K562 (cell line): ENCODE results near the gene DESI1. TPM values are rescaled to one million over a fixed set of nuclear protein-coding genes. Genes with fewer than 3 reads are reported as not detected.
A peak's percentile ranks its signal among the peaks of the same experiment; 100 is the strongest.

Experiments used
- ATF1 ChIP-seq, 2 experiments: fragments of 450-650 bp in 1 of 2; IDR thresholded peaks; 2 replicates each; pipeline ENCODE4 v1.6.1; 2016; ENCODE audit warnings: missing compliant biosample characterization in 1 of 2, missing genetic modification characterization in 1 of 2
- BRD9 ChIP-seq: fragments of 450-650 bp; IDR thresholded peaks from 2 replicates; pipeline ENCODE4 v1.6.1; 2018; ENCODE audit warnings: low read depth; ENCODE audit not compliant: partially characterized antibody
- CBFA2T3 ChIP-seq: fragments of 450-650 bp; IDR thresholded peaks from 2 replicates; pipeline ENCODE4 v1.6.1; 2017
- CREB3 ChIP-seq: fragments of 450-650 bp; conservative IDR thresholded peaks from 2 replicates; pipeline ENCODE4 v1.6.1; 2016; ENCODE audit warnings: missing genetic modification characterization, low read depth, mild to moderate bottlenecking, missing compliant biosample characterization, moderate library complexity
- CSDE1 ChIP-seq, 2 experiments: fragments of 450-650 bp; IDR thresholded peaks; 2 replicates each; pipeline ENCODE4 v1.6.1; 2016; ENCODE audit warnings: mild to moderate bottlenecking in 1 of 2
- CTBP1 ChIP-seq: fragments of 450-650 bp; IDR thresholded peaks from 2 replicates; pipeline ENCODE4 v1.6.1; 2016; ENCODE audit warnings: borderline replicate concordance
- E2F1 ChIP-seq: sonication (generic); formaldehyde crosslinking; IDR thresholded peaks from 2 replicates; pipeline ENCODE4 v1.8.1; 2023; ENCODE audit warnings: mild to moderate bottlenecking, missing genetic modification reagents, moderate library complexity
- E2F4 ChIP-seq: sonication (generic); formaldehyde crosslinking; IDR thresholded peaks from 2 replicates; pipeline ENCODE4 v1.8.0; 2022; ENCODE audit warnings: mild to moderate bottlenecking, low read depth, missing genetic modification reagents
- MAFG ChIP-seq: fragments of 450-650 bp; conservative IDR thresholded peaks from 2 replicates; pipeline ENCODE4 v1.6.1; 2016; ENCODE audit warnings: missing genetic modification characterization, missing compliant biosample characterization
- MEF2A ChIP-seq: IDR thresholded peaks from 2 replicates; pipeline ENCODE4 v1.6.1; 2011; ENCODE audit warnings: low read depth, mild to moderate bottlenecking, low read length, moderate library complexity; ENCODE audit not compliant: control insufficient read depth
- NR2F6 ChIP-seq: fragments of 450-650 bp; formaldehyde crosslinking; IDR thresholded peaks from 2 replicates; pipeline ENCODE4 v1.4.0; 2020; ENCODE audit warnings: mild to moderate bottlenecking
- PHF20 ChIP-seq: fragments of 450-650 bp; IDR thresholded peaks from 2 replicates; pipeline ENCODE4 v1.6.1; 2018; ENCODE audit not compliant: partially characterized antibody
- SIX5 ChIP-seq, 2 experiments: IDR thresholded peaks; 2 replicates each; pipeline ENCODE4 v1.6.1; 2011; ENCODE audit warnings: low read length in 2 of 2, borderline replicate concordance in 1 of 2, low read depth in 1 of 2, mild to moderate bottlenecking in 1 of 2, moderate library complexity in 1 of 2; ENCODE audit not compliant: insufficient read depth in 1 of 2
- SMAD1 ChIP-seq: fragments of 150-350 bp; IDR thresholded peaks from 2 replicates; pipeline ENCODE4 v1.6.1; 2014; ENCODE audit warnings: low read length, low read depth; ENCODE audit not compliant: partially characterized antibody
- SMAD4 ChIP-seq: fragments of 250-450 bp; sonication (Bioruptor Pico); conservative IDR thresholded peaks from 2 replicates; pipeline ENCODE4 v1.8.0; 2021; ENCODE audit warnings: inconsistent platforms, mild to moderate bottlenecking, moderate library complexity
- SREBF1 ChIP-seq: fragments of 150-350 bp; IDR thresholded peaks from 2 replicates; pipeline ENCODE4 v1.6.1; 2014; ENCODE audit warnings: antibody characterized with exemption, low read depth, low read length, borderline replicate concordance
- TFAP4 ChIP-seq: sonication (generic); formaldehyde crosslinking; IDR thresholded peaks from 2 replicates; pipeline ENCODE4 v1.8.0; 2022; ENCODE audit warnings: missing genetic modification reagents, mild to moderate bottlenecking, moderate library complexity, borderline replicate concordance
- TRIM24 ChIP-seq, 2 experiments: fragments of 450-650 bp; IDR thresholded peaks; 2 replicates each; pipeline ENCODE4 v1.6.1; 2016
- ZKSCAN3 ChIP-seq: fragments of 250-450 bp; sonication (Bioruptor Pico); IDR thresholded peaks from 2 replicates; pipeline ENCODE4 v1.4.0; 2020
- ZNF143 ChIP-seq: sonication (generic); formaldehyde crosslinking; IDR thresholded peaks from 2 replicates; pipeline ENCODE4 v1.9.0; 2022; ENCODE audit warnings: mild to moderate bottlenecking, missing genetic modification reagents
- ZNF197 ChIP-seq: fragments of 200-800 bp; sonication (Bioruptor generic); IDR thresholded peaks from 2 replicates; pipeline ENCODE4 v1.6.1; 2016; ENCODE audit warnings: low read depth, missing genetic modification characterization, missing compliant biosample characterization
- ZNF354B ChIP-seq: fragments of 250-450 bp; sonication (Bioruptor Pico); IDR thresholded peaks from 2 replicates; pipeline ENCODE4 v1.4.0; 2020
- polyA plus RNA-seq, 8 experiments: library from polyadenylated mRNA; depleted of rRNA in 4 of 8; stranded (reverse) in 5 of 8; unstranded in 3 of 8; fragments of >200 nt; fragmentation: Nextera tagmentation in 2 of 8; fragmentation: Illumina TruSeq in 1 of 8; extraction: Ambion mirVana in 2 of 8; extraction: Trizol in 1 of 8; gene quantifications; 2 replicates each; pipeline versions ENCODE4 v1.2.1 to v1.2.3, GENCODE V29; 2011 to 2014; ENCODE audit warnings: inconsistent platforms in 1 of 8, missing spikeins in 1 of 8
- total RNA-seq, 7 experiments: library from RNA; depleted of rRNA in 6 of 7; stranded (reverse); fragments of >200 nt in 6 of 7; fragmentation: Illumina TruSeq in 2 of 7; extraction: Trizol in 2 of 7; gene quantifications; 2 replicates each; pipeline versions ENCODE4 v1.2.1 to v1.2.3, GENCODE V29; 2011 to 2021; ENCODE audit warnings: low replicate concordance in 1 of 7
- TF ChIP-seq, protein P1 (sequence below): sonication (generic); formaldehyde crosslinking; IDR thresholded peaks from 2 replicates; pipeline ENCODE4 v1.8.0; 2022; ENCODE audit warnings: missing genetic modification reagents, mild to moderate bottlenecking, borderline replicate concordance

DESI1 gene
- total and polyA plus RNA-seq, 9 of the 15 experiments (the other 6 are each of a cell fraction or from before 2014, with no cell fraction given), result 7.2 to 45.9 (median 29.8) TPM

- no peak for TF ChIP-seq ATF1 (CRISPR knock-in tag; IDR thresholded peaks at IDR 0.05)
- TF ChIP-seq ATF1 (tag; IDR thresholded peaks at IDR 0.05), result peak; percentile 39; the same call in 1 of the 2 replicates
- TF ChIP-seq MEF2A, result no peak
- TF ChIP-seq, protein P1, sequence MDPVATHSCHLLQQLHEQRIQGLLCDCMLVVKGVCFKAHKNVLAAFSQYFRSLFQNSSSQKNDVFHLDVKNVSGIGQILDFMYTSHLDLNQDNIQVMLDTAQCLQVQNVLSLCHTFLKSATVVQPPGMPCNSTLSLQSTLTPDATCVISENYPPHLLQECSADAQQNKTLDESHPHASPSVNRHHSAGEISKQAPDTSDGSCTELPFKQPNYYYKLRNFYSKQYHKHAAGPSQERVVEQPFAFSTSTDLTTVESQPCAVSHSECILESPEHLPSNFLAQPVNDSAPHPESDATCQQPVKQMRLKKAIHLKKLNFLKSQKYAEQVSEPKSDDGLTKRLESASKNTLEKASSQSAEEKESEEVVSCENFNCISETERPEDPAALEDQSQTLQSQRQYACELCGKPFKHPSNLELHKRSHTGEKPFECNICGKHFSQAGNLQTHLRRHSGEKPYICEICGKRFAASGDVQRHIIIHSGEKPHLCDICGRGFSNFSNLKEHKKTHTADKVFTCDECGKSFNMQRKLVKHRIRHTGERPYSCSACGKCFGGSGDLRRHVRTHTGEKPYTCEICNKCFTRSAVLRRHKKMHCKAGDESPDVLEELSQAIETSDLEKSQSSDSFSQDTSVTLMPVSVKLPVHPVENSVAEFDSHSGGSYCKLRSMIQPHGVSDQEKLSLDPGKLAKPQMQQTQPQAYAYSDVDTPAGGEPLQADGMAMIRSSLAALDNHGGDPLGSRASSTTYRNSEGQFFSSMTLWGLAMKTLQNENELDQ (CRISPR knock-in tag), result no peak
- TF ChIP-seq E2F4 (CRISPR knock-in tag), result no peak
- TF ChIP-seq MAFG, result peak; percentile 88
- TF ChIP-seq SMAD4 (CRISPR knock-in tag), result no peak
- TF ChIP-seq CREB3 (tag), result peak; percentile 38; the same call in 1 of the 2 replicates
- TF ChIP-seq PHF20, result peak; percentile 38
- no peak for TF ChIP-seq ZNF143 (CRISPR knock-in tag)
- no peak for TF ChIP-seq TRIM24 (IDR thresholded peaks at IDR 0.05)
- TF ChIP-seq CBFA2T3, result peak; percentile 78
- no peak for TF ChIP-seq ZKSCAN3
- TF ChIP-seq CSDE1 (IDR thresholded peaks at IDR 0.05), result no peak
- peak; percentile 40; the same call in 1 of the 2 replicates for TF ChIP-seq TFAP4 (CRISPR knock-in tag)
- TF ChIP-seq SREBF1, result no peak
- no peak for TF ChIP-seq SMAD1
- no peak for TF ChIP-seq NR2F6 (CRISPR knock-in tag)
- no peak for TF ChIP-seq ZNF354B
- peak; percentile 13 for TF ChIP-seq BRD9
- TF ChIP-seq SIX5 (IDR thresholded peaks at IDR 0.05; ENCODE audit: borderline replicate concordance in 1 of 2, insufficient read depth in 1 of 2, low read depth in 1 of 2, low read length in 2 of 2), result no peak
- TF ChIP-seq ZNF197 (CRISPR knock-in tag), result no peak
- no peak for TF ChIP-seq E2F1 (CRISPR knock-in tag)
- TF ChIP-seq CTBP1, result peak; percentile 66
Measured at GRCh38 chr22:41565403-41566054, 55.3 kb downstream of the DESI1 start (continued).
